SK-N-DZ (cell line): ENCODE measurements around the gene OR12D1. TPM values are rescaled to one million over a fixed set of nuclear protein-coding genes. Genes with fewer than 3 reads are reported as not detected.
"Not testable (repeated sequence)": the region's sequence is repeated elsewhere in the genome, so short reads cannot be mapped to it uniquely, and the experiment has no call there.

Experiments
- DNase-seq: peaks from one replicate; pipeline ENCODE4 v3.0.0-alpha.2; 2015; ENCODE audit warnings: low spot score
- polyA plus RNA-seq, 2 experiments: library from polyadenylated mRNA; depleted of rRNA; stranded (reverse); fragments of >200 nt; gene quantifications; 2 replicates each; pipeline ENCODE4 v1.2.3, GENCODE V29; 2014

Gene OR12D1
- polyA plus RNA-seq (2014; cell fraction: cytosol; rRNA removed): not detected in 2 replicates
- not detected in 2 replicates for polyA plus RNA-seq (2014; cell fraction: nucleus; rRNA removed)

GRCh38 chr6:29414588-29414987 lies at the start of gene OR12D1:
Gene OR12D1, plus strand, starts transcription at chr6:29414928.
- DNase-seq: no peak

DNA sequence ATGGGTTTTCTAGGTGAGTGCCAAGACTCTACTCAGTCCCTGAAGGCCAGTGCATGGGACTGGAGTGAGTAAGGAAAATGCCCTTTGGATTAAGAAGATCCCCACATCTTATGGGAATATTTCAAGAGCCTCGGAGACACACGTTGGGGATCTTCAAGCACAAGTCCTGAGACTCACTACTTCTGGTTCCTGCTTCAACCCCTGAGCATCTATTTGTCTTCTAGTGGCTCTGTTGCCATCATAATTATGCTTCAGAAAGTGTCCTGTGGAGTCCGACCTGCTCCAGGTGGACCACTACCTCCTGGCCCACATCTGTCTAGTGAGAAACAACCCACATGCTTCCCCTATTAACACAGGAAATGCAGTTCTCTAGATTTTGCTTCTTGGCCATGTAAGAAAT lies 46.0 kb upstream of the OR12D1 start, which contains the start of gene OR5V1:
TSS of gene OR5V1 (minus strand) at position 101 of the 400 bp plus-strand sequence. CDS start 12,670 bp downstream, outside the sequence.
- no peak for DNase-seq

- no peak for DNase-seq
Observed at GRCh38 chr6:29375191-29375590, 39.5 kb upstream of the OR12D1 start, which contains the start of gene OR12D3. Gene OR12D3, minus strand, starts transcription at chr6:29375291. Its CDS starts 4 bp downstream, at chr6:29375287.

- DNase-seq: no peak
Observed at GRCh38 chr6:29376003-29376402, 38.7 kb upstream of the OR12D1 start.

- no peak for DNase-seq
Observed at GRCh38 chr6:29388533-29388932, 26.2 kb upstream of the OR12D1 start.

GRCh38 chr6:29395331-29395730 lies 19.4 kb upstream of the OR12D1 start, which contains the start of gene OR12D2:
Gene OR12D2, plus strand, starts transcription at chr6:29395631. Its CDS starts 1,069 bp downstream, at chr6:29396700.
- DNase-seq: no peak

DNA sequence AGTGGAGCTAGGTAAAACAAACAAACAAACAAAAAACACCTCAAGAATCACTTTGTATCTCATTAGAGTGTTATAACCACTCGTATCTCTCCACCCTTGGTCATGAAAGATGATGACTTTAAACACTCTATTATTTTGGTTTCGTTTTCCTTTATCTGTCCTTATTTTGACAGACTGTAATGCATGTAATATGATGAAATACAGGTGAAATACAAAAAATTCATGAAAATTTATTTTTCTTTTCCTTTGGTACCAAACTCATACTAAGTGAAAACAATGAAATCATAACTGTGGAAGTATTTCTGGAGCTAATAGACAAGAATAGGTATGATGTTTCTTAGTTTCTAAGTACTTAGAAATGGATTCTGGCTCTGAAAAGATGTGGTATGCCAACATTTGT lies 15.2 kb upstream of the OR12D1 start:
- no peak for DNase-seq

DNA sequence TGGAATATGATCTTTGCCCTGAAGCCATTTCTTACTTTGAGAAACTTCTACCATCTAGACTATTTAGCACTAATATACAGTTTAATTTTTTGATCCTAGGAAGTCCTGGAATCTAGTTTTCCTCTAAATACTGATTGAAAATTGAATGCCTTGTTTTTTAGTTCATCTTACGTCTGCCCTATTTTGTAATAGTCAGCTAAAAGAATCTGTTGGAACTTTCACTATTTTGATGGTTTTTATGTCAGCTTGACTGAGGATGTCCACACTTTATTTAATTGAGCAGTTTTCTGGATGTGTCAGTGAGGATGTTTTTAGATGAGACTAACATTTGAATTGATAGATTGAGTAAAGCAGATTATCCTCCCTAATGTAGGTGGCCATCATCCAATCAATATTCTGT lies 10.9 kb upstream of the OR12D1 start:
- DNase-seq: no peak

GRCh38 chr6:29419516-29419915 lies 4.8 kb downstream of the OR12D1 start:
- no peak for DNase-seq

- DNase-seq: no peak
Observed at GRCh38 chr6:29424168-29424567, 9.4 kb downstream of the OR12D1 start.

DNA sequence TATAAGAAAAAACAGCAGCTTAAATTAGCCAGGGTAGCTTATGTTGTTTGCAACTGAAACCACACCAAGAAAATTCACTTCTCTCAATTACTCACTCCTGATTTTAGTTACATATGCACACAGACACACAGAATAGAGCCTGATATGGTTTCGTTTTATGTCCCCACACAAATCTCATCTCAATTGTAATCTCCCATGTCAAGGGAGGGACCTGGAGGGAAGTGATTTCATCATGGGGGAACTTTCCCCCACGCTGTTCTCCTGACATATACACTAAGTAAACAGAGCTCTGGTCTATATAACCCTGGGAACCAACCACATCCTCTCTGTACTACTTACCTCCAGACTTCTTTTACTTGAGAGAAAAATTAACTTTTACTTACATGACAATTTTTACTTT lies 9.8 kb downstream of the OR12D1 start:
- DNase-seq: no peak

DNA sequence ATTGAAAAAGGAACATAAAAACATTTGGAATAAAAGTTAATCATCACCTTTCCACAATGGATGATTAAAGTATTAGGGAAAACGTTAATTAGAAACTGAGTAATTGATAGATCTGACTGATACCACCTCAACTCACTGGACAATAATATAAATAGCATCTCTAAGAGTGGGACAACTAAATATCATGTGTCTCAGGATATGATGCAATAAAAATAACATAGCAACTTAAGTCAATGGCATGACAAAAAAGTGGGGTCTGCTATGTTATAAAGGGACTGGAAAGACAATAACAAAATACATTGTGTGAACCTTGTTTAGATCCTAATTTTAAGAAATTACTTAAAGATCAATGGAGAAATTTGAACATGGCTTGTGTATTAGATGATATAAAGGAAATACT lies 10.3 kb downstream of the OR12D1 start:
- no peak for DNase-seq

DNA sequence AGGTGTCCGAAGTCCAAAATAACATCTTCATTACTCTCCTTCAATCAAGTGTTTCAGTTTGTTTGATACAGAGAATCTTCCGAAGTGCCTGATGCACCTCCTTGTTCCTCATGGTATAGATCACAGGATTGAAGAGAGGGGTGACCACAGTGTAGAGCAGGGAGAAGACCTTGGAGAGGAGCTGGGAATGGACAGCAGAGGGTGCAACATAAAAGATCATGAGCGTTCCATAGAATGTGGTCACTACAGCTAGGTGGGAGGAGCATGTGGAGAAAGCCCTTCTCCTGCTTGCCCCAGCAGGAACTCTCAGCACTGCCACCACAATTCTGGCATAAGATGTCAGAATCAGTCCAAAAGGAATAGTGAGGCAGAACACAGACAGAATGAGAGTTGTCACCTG lies 11.9 kb downstream of the OR12D1 start:
- no peak for DNase-seq

- not testable (repeated sequence) for DNase-seq
Observed at GRCh38 chr6:29436730-29437129, 22.0 kb downstream of the OR12D1 start.

- DNase-seq: no peak
Observed at GRCh38 chr6:29439006-29439405, 24.3 kb downstream of the OR12D1 start, which contains the start of gene OR10C1. Gene OR10C1, plus strand, starts transcription at chr6:29439306. Its CDS starts 710 bp downstream, at chr6:29440016.

DNA sequence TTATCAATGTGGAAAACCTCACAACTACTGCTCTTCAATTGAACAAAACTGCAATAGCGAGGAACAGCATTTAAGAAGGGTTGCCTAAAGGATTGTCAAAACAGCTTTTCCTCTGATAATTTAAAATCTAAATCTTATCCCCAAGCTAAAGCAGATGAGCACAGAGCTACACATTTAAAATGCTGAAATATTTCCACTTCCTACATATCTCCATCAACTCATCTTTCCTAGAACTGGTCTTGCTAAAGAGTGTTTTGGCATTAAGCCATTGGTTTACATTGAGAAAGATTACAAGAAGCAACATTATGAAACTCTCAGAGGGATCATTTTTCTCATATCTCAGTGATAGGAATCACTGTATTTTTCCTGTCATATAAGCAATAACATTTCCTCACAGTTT lies 28.0 kb downstream of the OR12D1 start:
- no peak for DNase-seq

- DNase-seq: not testable (repeated sequence)
Observed at GRCh38 chr6:29444031-29444430, 29.3 kb downstream of the OR12D1 start.

- DNase-seq: no peak
Observed at GRCh38 chr6:29447670-29448069, 32.9 kb downstream of the OR12D1 start.

GRCh38 chr6:29451471-29452193 lies 36.9 kb downstream of the OR12D1 start:
- DNase-seq: no peak

DNA sequence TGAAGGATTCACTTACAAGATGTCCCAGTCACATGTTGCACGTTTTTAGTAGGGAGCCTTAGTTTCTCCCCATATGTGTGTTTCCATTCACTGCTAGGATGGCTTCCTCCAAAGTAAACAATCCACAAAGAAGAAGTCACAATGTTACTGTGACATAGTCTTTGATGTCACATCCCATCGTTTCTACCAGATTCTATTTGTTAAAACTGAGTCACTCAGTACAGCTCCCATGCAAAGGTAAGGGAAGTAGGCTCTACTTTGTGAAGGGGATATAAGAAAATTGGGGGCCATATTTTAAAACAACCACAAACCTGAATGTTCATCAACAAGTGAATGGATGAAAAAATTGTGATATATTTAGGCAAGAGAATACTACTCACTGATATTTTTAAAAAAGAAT lies 42.2 kb downstream of the OR12D1 start, which contains the start of the genes OR11A1 and OR2H1:
TSS of gene OR11A1 (minus strand) at position 101 of the 400 bp plus-strand sequence. CDS start 29,430 bp downstream, outside the sequence.
TSS of gene OR2H1 (plus strand) at position 185 of the 400 bp plus-strand sequence. CDS start 4,615 bp downstream, outside the sequence.
- no peak for DNase-seq

DNA sequence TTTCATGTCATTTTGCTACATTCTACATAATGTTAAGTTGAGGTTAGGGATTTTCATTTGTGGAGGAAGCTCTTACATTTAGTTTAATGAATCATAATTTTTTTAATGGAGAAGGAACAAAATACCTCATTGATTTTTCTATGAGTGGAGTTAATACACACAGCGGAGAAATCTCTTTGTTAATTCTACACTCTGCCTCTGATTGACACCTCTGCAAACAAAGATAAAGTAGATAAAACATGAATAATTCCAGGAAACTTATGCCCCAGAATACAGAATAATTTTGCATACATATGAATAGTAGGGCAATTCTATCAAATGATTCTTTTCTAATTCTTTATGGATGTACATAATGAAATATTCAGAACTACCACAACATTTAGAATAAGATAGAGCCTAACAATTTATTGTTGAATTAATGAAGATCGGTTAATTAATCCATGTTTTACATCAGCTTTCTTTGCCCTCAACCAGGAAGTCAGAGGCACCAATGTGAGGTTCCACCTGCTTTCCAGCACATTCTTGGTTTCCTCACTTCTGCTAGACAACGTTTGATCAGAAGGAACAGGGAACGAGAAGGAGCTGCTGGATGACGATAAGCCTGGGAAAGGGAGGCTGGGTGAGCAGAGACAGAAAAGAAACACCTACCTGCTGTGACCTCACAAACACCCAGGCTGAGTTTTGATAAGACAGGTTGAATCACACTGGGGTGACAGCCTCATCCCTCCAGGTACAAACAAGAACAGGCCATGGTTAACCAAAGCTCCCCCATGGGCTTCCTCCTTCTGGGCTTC lies 46.5 kb downstream of the OR12D1 start:
- no peak for DNase-seq

- DNase-seq: no peak
Observed at GRCh38 chr6:29462022-29462421, 47.3 kb downstream of the OR12D1 start.
